NCI-H748 treated with DMSO at 0.1 percent for 48 hours (cell line): ENCODE data around the gene PIMREG.
"Not testable (repeated sequence)": the region's sequence is repeated elsewhere in the genome, so short reads cannot be mapped to it uniquely, and the experiment has no call there.

Experiments used
- DNase-seq: peaks from one replicate; lab custom pipeline; 2025; lab: John Stamatoyannopoulos, UW

Gene PIMREG

DNA sequence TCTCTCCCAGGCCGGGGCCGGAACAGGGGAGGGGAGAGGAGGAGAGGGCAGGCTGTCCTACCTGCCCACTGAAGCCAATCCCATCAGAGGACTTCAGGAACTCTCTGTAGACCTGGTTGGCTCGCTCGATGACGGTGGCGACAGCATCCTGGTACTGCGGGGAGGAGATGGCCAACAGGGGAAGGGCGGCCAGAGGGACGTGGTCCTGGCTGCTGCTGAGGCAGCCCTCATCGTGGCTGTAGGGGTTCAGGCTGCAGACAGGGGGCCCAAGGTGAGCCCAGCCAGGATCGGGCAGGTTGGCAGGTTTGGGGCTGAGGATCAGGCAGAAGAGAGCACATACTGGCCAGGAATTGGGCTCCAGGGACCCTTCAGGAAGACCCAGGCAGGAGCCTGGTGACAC, 34.2 kb downstream of the PIMREG start:
- DNase-seq: no peak

DNA sequence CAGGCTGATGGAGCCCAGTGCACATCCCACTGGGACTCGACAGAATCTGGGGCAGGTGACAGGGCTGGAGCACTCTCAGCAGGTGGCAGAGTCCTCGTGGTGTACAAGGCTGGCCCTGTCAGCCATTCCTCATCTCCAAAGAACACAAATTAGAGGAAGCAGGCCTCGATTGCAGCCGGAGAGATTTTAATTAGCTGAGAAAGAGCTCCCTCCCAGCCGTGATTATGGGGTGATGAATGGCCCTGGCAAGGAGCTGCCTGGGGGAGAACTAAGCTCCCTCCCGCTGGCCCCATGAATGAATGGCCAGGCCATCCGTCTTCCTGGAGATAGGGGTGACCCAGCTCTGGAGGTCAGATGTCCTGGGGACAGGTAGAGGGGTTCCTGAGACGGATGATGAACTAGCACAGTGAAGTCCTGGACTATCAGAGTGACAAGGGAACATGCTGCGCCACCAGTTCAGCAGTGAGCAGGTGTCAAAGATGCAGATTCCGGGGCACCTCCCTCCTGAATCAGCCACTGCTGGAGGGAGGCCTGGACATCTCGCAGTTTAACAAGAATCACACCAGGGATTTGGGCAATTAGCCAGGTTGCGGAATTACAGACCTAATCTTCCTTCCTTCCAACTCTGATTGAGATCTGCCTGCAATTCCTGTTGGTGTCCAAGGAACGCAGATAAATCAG, 35.5 kb downstream of the PIMREG start:
- DNase-seq: no peak

DNA sequence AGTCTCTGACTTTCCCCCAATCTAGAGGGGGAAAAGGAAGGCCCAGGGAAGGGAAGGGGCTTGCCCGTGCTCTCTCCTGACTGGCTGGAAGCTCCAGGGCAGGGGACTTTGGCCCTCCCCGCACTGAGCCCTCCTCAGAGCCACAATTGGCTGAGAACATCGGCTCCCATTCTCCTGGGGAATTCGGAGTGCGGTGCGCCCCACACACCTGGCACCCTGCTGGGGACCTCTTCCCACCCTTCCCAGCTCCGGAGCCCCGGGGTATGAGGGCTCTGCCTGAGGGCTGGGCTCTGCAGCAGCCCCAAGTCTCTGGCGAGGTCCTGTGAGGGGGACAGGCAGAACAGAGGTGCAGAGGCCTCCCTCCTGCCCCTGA, 36.0 kb downstream of the PIMREG start:
- DNase-seq: no peak

DNA sequence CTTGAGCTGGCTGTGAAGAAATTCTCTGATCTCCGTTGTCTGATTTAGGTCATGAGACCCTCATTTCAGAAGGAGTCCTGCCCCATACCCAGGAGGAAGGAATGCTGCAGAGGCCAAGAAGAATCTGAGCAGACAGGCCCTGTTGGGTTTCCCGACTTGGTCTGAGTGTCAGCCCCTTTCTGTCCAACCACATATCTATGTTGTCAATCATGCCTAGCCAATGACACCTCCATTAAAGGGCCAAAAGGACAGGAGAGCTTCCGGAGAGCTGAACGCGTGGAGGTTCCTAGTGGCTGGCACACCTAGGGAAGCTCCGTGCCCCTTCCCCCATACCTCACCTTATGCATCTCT, 37.8 kb downstream of the PIMREG start:
- no peak for DNase-seq

DNA sequence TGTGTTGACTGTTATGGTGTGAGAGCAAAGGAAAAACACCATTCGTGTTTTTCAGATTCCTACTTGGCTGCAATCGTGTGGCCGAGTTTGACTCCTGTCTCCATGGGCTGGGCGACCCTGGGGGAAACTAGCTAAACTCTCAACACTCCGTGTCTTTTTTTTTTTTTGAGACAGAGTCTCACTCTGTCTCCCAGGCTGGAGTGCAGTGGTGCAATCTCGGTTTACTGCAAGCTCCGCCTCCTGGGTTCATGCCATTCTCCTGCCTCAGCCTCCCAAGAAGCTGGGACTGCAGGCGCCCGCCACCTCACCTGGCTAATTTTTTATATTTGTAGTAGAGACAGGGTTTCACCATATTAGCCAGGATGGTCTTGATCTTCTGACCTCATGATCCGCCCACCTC, 38.5 kb downstream of the PIMREG start:
- not testable (repeated sequence) for DNase-seq

DNA sequence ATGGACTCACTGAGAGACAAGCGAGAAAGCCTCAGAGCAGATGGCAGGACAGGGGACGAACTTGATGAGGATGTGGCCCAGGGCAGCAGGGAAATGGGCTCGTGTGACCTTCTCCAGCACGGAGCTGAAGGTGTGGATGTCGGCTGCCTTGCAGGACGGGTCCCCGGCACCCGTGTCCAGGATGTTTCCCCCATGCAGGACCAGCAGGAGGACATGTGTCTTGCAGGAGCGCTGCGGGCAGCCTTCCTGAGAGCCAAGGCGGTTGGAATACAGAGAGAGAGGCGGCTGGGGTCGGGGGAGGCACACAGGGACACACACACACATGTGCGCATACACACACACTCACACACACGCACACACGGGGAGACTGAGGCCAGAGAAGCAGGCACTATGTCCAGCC, 39.3 kb downstream of the PIMREG start:
- DNase-seq: no peak

DNA sequence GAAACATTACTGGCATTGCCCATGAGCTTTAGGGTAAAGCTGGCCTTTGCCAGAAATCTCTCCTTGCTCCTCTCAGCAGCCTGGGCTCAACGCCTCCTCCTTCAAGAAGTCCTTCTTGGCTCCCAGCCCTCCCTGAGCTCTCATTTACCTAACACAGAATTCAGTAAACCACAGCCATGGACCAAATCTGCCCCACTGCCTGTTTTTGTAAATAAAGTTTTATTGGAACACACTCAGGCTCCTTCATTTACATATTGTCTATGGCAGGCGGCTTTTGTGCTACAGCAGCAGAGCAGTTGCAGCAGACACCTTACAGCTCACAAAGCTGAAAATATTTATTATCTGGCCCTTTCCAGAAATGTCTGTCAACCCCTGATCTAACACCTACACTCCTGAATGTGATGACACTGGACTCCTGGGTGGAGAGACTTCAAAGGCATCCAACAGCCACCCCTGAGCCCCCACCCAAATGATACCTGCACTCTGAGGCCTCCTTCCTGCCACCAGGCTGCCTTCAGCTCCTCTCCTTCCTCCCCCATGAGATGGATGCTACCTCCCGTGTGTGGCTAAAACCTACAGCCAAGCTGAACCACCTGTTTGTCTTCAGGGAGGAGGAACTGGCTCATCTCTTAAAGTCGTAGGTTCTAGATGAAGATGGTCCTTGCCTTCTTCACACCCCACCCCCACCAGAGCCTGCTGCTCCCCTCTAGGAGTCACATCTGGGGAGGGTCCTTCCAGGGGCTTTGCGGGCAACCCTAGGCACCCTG, 41.6 kb downstream of the PIMREG start:
- no peak for DNase-seq

DNA sequence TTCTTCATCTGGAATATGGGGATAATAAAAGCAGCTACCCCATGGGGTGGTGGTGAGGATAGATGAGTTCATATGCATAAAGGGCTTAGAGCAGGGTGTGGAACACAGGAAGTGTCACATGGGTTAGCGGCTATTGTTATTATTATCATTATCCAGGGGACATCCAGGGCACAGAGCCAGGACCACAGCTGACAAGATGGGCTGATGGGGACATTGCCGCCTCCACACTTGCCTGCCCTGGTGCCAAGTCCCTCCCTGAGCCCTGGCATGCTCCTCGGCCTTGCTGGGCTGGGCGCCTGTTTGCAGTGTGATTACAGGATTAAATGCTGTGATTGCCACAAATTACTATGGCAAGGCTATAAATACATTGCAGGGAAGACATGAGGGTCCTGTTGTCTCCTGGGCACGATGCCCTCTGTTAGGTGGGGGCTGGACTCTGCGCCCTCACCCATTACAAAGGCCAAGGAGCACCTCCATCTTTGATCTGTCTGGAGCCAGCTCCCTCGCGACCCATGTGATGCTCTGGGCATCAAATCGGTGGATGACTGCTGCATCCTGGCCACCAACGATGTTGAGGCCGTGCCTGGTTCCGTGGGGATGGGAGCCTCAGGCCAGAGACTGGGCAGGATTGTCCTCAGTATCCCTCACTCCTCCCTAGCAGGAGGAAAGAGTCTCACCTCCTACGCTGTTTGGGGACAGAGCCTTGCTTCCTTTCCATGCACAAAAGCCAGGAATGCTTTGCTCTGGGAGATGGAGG, 43.2 kb downstream of the PIMREG start:
- DNase-seq: no peak

DNA sequence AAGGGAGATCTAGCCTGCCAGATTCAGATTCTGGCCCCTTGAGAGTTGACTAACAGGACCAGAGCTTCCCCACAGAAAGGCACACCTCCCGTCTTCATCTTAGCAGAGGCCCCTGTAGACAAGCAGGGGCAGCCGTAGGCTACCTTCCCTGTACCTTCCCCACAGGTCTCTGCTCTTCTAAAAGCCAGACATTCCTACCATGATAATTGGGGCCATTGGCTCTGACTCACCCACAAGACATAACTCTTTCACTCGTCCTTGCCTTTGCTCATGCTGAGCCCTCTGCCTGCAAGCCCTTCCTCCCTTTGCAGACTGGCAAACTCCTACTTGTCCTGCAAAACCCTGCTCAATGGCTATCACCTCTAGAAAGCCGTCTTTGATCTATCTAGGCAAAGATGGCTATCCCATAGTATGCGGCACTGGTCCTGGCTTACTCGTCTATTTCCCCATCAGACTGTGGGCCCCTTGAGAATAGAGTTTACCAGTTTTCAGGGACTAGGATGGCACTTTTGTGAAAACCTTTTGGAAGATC, 43.8 kb downstream of the PIMREG start:
- no peak for DNase-seq

DNA sequence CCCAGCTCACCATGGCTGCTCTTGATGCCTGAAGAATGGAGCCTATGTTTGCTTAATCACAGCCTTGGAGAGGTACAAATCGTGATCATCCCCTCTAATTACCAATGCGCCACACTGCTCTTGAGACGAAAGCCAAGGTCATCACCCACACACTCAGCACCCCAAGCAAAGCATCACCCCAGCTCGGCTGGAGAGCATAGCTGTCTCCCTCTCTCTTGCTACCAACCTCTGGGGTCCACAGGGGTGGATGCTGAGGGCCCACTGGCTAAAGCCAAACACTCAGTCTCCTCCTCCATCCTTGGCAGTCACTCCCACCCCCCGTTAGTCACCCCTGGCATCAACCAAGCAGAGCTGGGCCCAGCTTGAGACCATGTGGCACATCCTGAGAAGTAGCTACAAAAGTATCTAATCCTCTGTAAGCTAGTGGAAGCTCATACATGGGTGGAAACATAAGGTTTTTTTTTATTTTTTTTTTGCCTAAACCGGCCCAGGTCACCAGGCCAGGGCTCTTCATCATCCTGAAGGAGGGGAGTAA, 44.8 kb downstream of the PIMREG start:
- no peak for DNase-seq

DNA sequence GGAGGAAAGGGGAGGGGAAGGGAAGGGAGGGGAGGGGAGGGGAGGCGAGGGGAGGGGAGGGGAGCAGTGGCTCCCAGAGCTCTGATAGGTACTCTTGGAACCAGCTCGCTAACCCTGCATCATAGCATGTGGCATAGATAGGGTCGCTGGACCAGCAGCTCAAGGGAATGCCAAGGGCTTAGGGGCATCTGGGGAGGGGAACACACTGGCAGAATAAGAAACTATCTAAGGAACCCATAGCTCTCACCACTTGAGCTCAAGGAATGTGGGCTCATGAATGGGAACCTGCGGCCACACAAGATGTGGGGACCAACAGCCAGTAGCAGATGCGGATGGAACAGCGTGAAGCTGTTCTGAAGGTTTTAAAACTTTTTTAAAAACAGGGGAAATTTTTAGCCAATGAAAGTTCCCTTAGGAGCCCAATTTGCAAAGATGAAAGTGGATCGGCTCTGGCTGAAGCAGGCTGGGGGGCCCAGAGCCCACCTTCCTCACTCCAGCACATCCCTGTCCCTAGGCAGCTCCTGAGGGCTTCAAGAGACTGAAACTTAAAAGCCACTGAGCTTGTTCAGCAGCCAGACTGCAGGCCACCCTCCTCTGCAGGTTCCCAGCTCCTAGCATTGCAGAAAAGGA, 46.9 kb downstream of the PIMREG start:
- DNase-seq: no peak

DNA sequence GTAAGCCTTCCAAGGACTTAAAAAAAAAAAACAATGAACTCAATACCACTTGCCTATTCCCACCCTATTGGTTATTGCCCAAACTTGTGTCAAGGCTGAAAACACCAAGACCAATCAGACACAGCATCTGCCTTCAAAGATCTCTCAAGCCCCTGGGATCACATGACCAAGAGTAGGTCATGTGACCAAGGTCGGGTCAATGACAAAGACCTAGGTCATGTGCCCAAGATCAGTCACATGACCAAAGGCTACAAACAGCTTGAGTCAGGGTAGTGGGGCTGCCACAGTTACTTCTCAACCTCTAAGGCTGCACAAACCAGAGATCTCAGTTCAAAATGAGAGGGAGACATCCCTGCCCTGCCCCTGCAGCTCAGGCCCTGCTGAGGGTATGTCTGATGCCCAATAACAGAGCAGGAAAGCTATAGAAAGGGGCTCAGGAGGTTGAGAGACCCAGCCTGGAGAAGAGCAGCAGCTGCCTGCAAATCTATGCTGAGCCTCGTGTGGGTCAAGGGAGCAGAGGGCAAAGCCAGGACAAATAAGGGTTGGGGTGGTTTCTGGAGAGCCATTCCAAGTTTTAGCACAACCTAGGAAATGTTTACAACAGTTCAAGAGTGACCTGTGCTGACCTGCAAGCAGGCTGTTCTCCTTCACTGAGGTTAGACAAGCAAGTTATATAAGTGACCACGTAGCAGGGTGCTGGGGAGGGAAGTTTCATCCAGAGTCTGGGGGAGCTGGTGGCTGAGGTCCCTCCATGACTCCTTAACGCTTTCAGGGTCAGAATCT, 48.8 kb downstream of the PIMREG start:
- no peak for DNase-seq

DNA sequence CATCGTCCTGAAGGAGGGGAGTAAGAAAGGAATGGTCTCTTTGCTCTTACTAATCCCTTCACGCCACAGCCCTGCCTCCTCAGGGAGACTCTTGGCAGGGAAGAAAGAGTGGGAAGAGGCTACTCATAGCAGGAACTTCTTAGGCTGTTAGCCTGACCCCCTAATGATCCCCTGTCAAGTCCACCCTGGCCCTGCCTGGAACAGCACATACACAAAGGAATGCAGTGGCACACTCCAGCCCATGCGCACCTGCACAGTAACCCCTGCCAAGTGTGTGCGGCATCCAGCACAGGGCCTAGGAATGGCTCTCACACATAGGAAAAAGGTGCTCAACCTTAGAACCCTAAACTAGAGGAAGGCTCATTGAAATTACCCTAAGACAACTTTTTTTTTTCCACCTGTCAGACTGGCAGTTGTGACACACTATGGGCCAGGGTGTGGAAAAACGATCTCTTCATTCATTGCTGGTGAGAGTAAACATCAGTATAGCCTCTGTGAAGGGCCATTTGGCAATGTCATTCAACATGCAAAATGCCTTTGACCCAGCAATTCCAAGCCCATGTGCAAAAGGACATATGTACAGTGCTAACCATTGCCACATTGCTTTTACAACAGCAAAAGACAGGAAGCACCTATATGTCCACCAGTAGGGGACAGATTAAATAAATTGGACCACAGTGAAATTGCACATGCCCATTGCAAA, 50.1 kb downstream of the PIMREG start:
- DNase-seq: no peak

DNA sequence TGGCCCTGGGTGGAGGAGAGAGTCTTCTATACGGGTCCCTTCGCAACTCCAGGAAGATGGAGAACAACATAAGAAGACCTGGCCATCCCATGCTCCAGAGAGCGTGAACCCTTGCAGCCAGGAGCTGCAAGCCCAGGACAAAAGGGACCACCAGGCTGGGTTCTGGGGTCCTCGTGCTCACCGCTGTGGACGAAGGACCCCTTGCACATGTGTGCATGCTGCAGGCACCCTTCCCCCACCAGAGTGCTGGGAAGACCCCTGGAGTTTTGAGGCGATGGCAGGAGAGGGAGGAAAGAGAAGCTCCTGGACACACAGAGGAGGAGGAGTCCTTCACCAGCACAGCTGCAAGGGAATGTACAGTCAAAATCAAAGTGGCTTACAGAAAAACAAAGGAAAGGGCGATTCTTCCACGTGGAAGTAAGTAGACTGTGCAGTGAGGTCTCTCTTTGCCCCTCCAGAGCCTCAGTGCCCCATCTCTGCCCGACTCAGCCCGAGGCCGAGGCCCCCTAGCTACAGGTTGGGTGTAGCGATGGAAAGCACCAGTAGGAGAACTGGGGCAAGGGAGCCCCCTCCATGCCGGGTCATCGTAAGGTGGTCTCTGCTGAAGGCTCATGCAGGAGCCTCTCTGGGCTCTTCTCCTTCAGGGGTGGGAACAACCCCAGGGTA, 51.3 kb downstream of the PIMREG start:
- no peak for DNase-seq

DNA sequence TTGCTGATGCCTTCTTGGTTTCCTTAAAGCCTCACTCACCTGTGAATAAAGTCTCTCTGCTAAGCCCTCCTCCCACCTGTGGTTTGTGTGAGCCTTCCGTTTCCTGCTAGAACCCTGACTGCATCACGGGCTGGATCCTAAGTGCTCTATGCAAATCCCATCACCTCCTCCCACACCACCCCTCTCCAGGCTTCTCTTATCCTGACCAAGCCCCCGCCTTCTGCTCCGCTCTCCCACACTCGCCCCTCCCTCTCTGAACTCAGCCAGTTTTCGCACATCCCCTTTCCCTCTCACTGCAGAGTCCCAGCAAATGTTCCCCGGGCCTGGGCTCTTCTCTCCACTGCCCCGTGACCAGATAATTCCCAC, 51.8 kb downstream of the PIMREG start:
- no peak for DNase-seq

DNA sequence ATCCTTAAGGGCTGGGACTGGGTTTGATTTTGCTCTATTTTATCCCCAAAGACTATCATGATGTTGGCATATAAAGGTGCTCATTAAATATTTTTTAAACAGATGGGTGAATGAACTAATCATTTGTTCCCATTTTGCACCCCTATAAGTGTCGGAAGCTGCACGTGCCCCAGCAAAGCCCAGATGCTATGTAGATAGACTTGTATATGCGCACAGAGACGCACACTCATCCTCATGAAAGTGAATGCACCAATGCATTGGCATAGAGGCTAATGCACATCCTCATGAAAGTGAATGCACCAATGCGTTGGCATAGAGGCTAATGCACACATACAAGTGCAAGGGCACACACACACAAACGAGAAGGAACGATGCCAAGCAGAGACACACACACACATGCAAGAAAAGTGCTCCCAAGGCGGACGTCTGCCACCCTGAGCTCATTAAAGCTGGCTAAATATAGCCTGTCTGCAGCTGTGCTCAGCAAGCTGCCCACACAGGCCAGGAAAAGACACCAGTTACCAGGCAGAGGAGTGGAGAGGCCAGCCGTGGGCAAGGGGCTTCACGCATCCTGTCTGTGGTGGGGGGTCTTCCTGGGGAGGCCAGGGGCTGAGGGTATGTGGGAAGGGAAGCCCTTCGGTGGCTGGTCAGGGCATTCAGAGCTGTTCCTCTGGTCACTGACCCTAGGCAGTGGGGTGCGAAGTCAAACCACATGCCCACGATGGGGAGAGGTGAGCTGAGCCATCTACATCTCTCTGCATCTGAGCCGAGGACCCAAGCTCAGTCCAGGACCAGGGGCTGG, 52.6 kb downstream of the PIMREG start:
- DNase-seq: no peak

DNA sequence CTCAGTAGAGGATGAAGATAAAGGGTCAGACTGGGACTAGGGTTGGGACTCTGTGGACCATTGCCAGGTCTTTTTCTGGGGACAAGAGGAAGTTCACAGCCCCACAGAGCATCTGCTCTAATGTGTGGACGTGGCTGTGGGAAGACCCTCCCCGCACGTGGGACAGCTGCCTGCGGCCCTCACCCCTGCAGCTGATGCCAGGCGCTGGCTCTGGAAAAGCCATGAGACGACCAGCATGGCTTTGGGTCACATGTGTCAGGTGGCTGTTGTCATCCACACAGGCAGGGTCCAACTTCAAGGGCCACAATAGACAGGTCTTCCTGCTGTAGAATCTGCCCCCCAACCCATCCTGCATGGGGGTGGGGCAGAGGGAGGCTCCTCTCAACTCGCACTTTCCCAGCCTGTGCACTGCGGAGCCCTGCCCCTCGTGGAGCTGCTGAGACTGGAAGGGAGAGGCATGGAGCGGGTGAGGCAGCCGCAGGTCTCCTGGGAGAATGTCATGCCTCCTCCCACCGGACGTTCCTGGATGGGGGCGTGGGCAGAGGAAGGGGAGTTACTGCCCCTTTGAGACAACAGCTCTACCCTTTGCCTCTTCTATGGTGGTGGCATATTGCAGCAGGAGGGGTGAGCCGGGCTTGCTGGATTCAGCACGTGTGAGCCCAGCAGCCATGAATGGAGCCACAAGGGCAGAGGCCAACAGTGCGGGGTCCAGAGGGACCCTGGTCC, 53.4 kb downstream of the PIMREG start:
- DNase-seq: no peak

DNA sequence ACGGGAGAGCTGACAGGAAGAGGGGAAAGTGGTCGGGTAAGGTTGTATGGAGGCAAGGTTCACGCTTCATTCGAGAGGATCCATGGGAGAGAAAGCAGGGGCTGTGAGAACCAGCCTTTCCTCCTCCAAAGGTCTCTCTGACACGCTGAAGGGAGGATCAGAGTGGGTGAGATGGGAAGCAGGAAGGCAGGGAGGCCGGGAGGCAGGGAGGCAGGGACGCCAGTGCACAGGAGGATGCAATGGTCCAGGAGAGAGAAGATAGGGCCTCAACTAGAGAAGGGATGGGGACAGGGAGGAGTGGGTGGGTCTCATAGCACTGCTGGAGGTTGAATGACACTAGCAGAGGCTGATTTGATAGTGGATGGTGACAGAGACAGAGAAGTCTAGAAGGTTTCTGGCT, 54.1 kb downstream of the PIMREG start:
- no peak for DNase-seq
